SK-N-SH (cell line): ENCODE results near the gene SLC25A27. TPM values are rescaled to one million over a fixed set of nuclear protein-coding genes. Genes with fewer than 3 reads are reported as not detected.

ENCODE experiments used
- CTCF ChIA-PET: fragments of 300-600, 350-600 bp; formaldehyde crosslinking; extraction: SDS; loops from one replicate; lab custom pipeline; 2021; lab: Yijun Ruan, JAX
- POLR2A ChIA-PET: fragments of 350-600 bp; sonication (Branson Sonifier 250); formaldehyde crosslinking; extraction: SDS; loops from one replicate; lab custom pipeline; 2020; ENCODE audit warnings: antibody characterized with exemption, inconsistent platforms; lab: Yijun Ruan, JAX
- DNase-seq: peaks from one replicate; pipeline ENCODE4 v3.0.0; 2012
- H2AFZ ChIP-seq: fragments of 200-600 bp; sonication (generic); 2 replicates; pipeline ENCODE4 v1.8.1; 2016; ENCODE audit warnings: antibody characterized with exemption, mild to moderate bottlenecking, low read depth
- H3F3A ChIP-seq: fragments of 200-600 bp; sonication (generic); replicated peaks from 2 replicates; pipeline ENCODE3; 2016; ENCODE audit warnings: antibody characterized with exemption, mild to moderate bottlenecking; ENCODE audit not compliant: insufficient read depth
- H3K27ac ChIP-seq, 2 experiments: fragments of 200-500 bp in 1 of 2; fragments of 200-600 bp in 1 of 2; sonication (Bioruptor generic) in 1 of 2; sonication (generic), shearing (Covaris generic) in 1 of 2; 2 replicates each; pipeline versions ENCODE4 v1.5.1 to v1.6.1; 2014 to 2016; ENCODE audit warnings: low read depth in 2 of 2, inconsistent platforms in 1 of 2, low read length in 1 of 2, mild to moderate bottlenecking in 1 of 2, mixed read lengths in 1 of 2
- H3K27me3 ChIP-seq: fragments of 200-600 bp; sonication (generic), shearing (Covaris generic); 2 replicates; pipeline ENCODE4 v1.6.1; 2016; ENCODE audit warnings: mixed run types; ENCODE audit not compliant: insufficient read depth
- H3K36me3 ChIP-seq, 2 experiments: fragments of 200-500 bp in 1 of 2; fragments of 200-600 bp in 1 of 2; sonication (Bioruptor generic) in 1 of 2; sonication (generic) in 1 of 2; replicated peaks in 1 of 2; 2 replicates each; pipeline versions ENCODE3 to v1.5.1; 2014 to 2016; ENCODE audit warnings: low read length in 1 of 2, mild to moderate bottlenecking in 1 of 2; ENCODE audit not compliant: insufficient read depth in 2 of 2, control insufficient read depth in 1 of 2
- H3K4me1 ChIP-seq, 2 experiments: fragments of 200-500 bp in 1 of 2; fragments of 200-600 bp in 1 of 2; sonication (Bioruptor generic) in 1 of 2; sonication (generic), shearing (Covaris generic) in 1 of 2; 2 replicates each; pipeline versions ENCODE4 v1.5.1 to v1.6.1; 2014 to 2016; ENCODE audit warnings: low read depth in 1 of 2, low read length in 1 of 2, mixed run types in 1 of 2; ENCODE audit not compliant: insufficient read depth in 2 of 2, control insufficient read depth in 1 of 2
- H3K4me2 ChIP-seq: fragments of 200-600 bp; sonication (generic), shearing (Covaris generic); 2 replicates; pipeline ENCODE4 v1.6.1; 2017; ENCODE audit warnings: mixed run types
- H3K4me3 ChIP-seq, 2 experiments: fragments of 200-500 bp in 1 of 2; fragments of 200-600 bp in 1 of 2; sonication (Bioruptor generic) in 1 of 2; sonication (generic), shearing (Covaris generic) in 1 of 2; 2 replicates each; pipeline versions ENCODE4 v1.5.1 to v1.8.1; 2014 to 2016; ENCODE audit warnings: low read depth in 2 of 2, inconsistent platforms in 1 of 2, low read length in 1 of 2, mild to moderate bottlenecking in 1 of 2, mixed read lengths in 1 of 2, moderate library complexity in 1 of 2
- H3K79me2 ChIP-seq: fragments of 200-600 bp; sonication (generic); 2 replicates; pipeline ENCODE4 v1.8.1; 2017; ENCODE audit warnings: mild to moderate bottlenecking; ENCODE audit not compliant: insufficient read depth
- H3K9ac ChIP-seq: fragments of 200-600 bp; sonication (generic); 2 replicates; pipeline ENCODE4 v1.6.1; 2017; ENCODE audit warnings: mixed run types
- H3K9me2 ChIP-seq: fragments of 200-600 bp; sonication (generic); 2 replicates; pipeline ENCODE4 v1.6.1; 2017; ENCODE audit warnings: mixed run types
- H3K9me3 ChIP-seq: fragments of 200-600 bp; sonication (generic); 2 replicates; pipeline ENCODE4 v1.6.1; 2017; ENCODE audit warnings: mixed run types, mild to moderate bottlenecking, moderate library complexity
- H4K20me1 ChIP-seq: fragments of 200-600 bp; sonication (generic); 2 replicates; pipeline ENCODE4 v1.6.1; 2017; ENCODE audit warnings: mild to moderate bottlenecking, mixed run types; ENCODE audit not compliant: insufficient read depth
- ELF1 ChIP-seq: IDR thresholded peaks from 2 replicates; pipeline ENCODE4 v1.4.0; 2012
- EP300 ChIP-seq, 2 experiments: IDR thresholded peaks; 2 replicates each; pipeline versions ENCODE4 v1.4.0 to v1.6.1; 2012; ENCODE audit warnings: borderline replicate concordance in 1 of 2, low read depth in 1 of 2, low read length in 1 of 2
- EZH2phosphoT487 ChIP-seq: fragments of 200-600 bp; sonication (generic); IDR thresholded peaks from 2 replicates; pipeline ENCODE4 v1.6.1; 2017; ENCODE audit warnings: low read depth, mixed run types, mild to moderate bottlenecking, antibody characterized with exemption, moderate library complexity, borderline replicate concordance
- FOXJ3 ChIP-seq: sonication (generic); formaldehyde crosslinking; IDR thresholded peaks from 2 replicates; pipeline ENCODE4 v1.5.1; 2020; ENCODE audit warnings: mild to moderate bottlenecking, missing genetic modification reagents
- FOXM1 ChIP-seq: IDR thresholded peaks from 2 replicates; pipeline ENCODE4 v1.4.0; 2012; ENCODE audit warnings: low read depth, mild to moderate bottlenecking
- GATA2 ChIP-seq: sonication (generic); formaldehyde crosslinking; IDR thresholded peaks from 2 replicates; pipeline ENCODE4 v1.5.0; 2020; ENCODE audit warnings: mild to moderate bottlenecking, missing genetic modification reagents
- NFIC ChIP-seq: IDR thresholded peaks from 2 replicates; pipeline ENCODE4 v1.4.0; 2012; ENCODE audit warnings: borderline replicate concordance
- RAD21 ChIP-seq: IDR thresholded peaks from 2 replicates; pipeline ENCODE4 v1.6.1; 2012; ENCODE audit warnings: mild to moderate bottlenecking, low read length
- SMC3 ChIP-seq: IDR thresholded peaks from 2 replicates; pipeline ENCODE4 v1.6.1; 2012; ENCODE audit warnings: low read depth, low read length, improper control_type of control experiment
- TAF1 ChIP-seq: IDR thresholded peaks from 2 replicates; pipeline ENCODE4 v1.6.1; 2012; ENCODE audit warnings: low read depth, mild to moderate bottlenecking, low read length, moderate library complexity, borderline replicate concordance
- TCF12 ChIP-seq: IDR thresholded peaks from 2 replicates; pipeline ENCODE4 v1.4.0; 2012
- USF2 ChIP-seq: fragments of 150-350 bp; IDR thresholded peaks from 2 replicates; pipeline ENCODE4 v1.6.1; 2017; ENCODE audit warnings: antibody characterized with exemption, low read length, low read depth, borderline replicate concordance
- ZBTB33 ChIP-seq: IDR thresholded peaks from 2 replicates; pipeline ENCODE4 v1.4.0; 2012; ENCODE audit warnings: low read depth, borderline replicate concordance
- WGBS: methylation state at CpG from one replicate; pipeline ENCODE4 v1.1.6; 2017; ENCODE audit warnings: low lambda C conversion rate; 5-methylcytosine and 5-hydroxymethylcytosine counted together
- polyA plus RNA-seq, 3 experiments: library from polyadenylated mRNA; depleted of rRNA; stranded (reverse); fragments of >200 nt; gene quantifications; 2 replicates each; pipeline ENCODE4 v1.2.3, GENCODE V29; 2012
- TF ChIP-seq, protein P1 (sequence below): fragments of 150-350 bp; IDR thresholded peaks from 2 replicates; pipeline ENCODE4 v1.6.1; 2016; ENCODE audit warnings: mild to moderate bottlenecking, low read depth, low read length
- TF ChIP-seq, protein P2 (sequence below): IDR thresholded peaks from 2 replicates; pipeline ENCODE4; 2012
- TF ChIP-seq, protein P3 (sequence below): IDR thresholded peaks from 2 replicates; pipeline ENCODE4 v1.4.0; 2012; ENCODE audit warnings: low read depth, borderline replicate concordance
- TF ChIP-seq, protein P4 (sequence below): IDR thresholded peaks from 2 replicates; pipeline ENCODE4 v1.6.1; 2012; ENCODE audit warnings: mild to moderate bottlenecking, low read depth, low read length, moderate library complexity

SLC25A27 gene
- polyA plus RNA-seq, 1 of the 3 experiments (the other 2 are of a cell fraction), result 0.66 TPM

DNA sequence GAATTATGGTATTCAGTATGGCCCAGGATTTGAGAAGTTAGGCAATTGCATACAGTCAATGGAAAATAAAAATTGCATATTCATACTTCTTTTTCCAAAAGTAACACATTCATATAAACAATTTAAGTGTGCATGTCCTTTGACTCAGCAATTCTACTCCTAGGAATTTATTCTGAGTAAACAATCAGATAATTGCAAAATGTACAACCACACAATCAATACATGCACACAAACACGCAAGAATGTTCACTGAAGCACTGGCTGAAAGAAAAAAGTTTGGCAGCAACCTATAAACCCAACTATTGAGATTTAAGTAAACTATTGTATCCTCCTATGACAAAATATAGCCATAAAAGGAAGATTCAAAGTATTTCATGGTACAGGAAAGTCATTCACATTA lies 1.8 kb upstream of the SLC25A27 start:
- Histone ChIP-seq H3K4me2 (no peak overlapping the region), H3K4me3 (no peak overlapping the region), H3K27me3 (no peaks in the 10 kb centered on the region), H3K9me3 (peaks cover 7% of the 10 kb centered on the region; the same call in 1 of the 2 replicates), H3K9me2 (no peaks in the 10 kb centered on the region), H3K27ac (no peak overlapping the region), H3K36me3 (no peaks in the 10 kb centered on the region), H2AFZ (no peak overlapping the region), H3K79me2 (no peaks in the 10 kb centered on the region), H3K9ac (no peak overlapping the region), H3F3A (no peaks in the 10 kb centered on the region), H3K4me1 (peaks cover 0 to 3% of the 10 kb centered on the region in 2 experiments; a peak in 2 of 4 replicates), H4K20me1 (no peaks in the 10 kb centered on the region)
- TF ChIP-seq FOXJ3 (CRISPR knock-in tag) (no peak), NFIC (no peak), ZBTB33 (no peak), EP300 (IDR thresholded peaks at IDR 0.05; ENCODE audit: borderline replicate concordance in 1 of 2, low read depth in 1 of 2, low read length in 1 of 2) (no peak), USF2 (no peak), SMC3 (no peak), FOXM1 (no peak), RAD21 (no peak), ELF1 (no peak), GATA2 (no peak), TAF1 (no peak), EZH2phosphoT487 (no peak), TCF12 (no peak)
- TF ChIP-seq, protein P1, sequence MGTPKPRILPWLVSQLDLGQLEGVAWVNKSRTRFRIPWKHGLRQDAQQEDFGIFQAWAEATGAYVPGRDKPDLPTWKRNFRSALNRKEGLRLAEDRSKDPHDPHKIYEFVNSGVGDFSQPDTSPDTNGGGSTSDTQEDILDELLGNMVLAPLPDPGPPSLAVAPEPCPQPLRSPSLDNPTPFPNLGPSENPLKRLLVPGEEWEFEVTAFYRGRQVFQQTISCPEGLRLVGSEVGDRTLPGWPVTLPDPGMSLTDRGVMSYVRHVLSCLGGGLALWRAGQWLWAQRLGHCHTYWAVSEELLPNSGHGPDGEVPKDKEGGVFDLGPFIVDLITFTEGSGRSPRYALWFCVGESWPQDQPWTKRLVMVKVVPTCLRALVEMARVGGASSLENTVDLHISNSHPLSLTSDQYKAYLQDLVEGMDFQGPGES, result no peak
- TF ChIP-seq, protein P2, sequence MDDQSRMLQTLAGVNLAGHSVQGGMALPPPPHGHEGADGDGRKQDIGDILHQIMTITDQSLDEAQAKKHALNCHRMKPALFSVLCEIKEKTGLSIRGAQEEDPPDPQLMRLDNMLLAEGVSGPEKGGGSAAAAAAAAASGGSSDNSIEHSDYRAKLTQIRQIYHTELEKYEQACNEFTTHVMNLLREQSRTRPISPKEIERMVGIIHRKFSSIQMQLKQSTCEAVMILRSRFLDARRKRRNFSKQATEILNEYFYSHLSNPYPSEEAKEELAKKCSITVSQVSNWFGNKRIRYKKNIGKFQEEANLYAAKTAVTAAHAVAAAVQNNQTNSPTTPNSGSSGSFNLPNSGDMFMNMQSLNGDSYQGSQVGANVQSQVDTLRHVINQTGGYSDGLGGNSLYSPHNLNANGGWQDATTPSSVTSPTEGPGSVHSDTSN, result no peak
- TF ChIP-seq, protein P3, sequence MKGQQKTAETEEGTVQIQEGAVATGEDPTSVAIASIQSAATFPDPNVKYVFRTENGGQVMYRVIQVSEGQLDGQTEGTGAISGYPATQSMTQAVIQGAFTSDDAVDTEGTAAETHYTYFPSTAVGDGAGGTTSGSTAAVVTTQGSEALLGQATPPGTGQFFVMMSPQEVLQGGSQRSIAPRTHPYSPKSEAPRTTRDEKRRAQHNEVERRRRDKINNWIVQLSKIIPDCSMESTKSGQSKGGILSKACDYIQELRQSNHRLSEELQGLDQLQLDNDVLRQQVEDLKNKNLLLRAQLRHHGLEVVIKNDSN, result no peak
- TF ChIP-seq, protein P4, sequence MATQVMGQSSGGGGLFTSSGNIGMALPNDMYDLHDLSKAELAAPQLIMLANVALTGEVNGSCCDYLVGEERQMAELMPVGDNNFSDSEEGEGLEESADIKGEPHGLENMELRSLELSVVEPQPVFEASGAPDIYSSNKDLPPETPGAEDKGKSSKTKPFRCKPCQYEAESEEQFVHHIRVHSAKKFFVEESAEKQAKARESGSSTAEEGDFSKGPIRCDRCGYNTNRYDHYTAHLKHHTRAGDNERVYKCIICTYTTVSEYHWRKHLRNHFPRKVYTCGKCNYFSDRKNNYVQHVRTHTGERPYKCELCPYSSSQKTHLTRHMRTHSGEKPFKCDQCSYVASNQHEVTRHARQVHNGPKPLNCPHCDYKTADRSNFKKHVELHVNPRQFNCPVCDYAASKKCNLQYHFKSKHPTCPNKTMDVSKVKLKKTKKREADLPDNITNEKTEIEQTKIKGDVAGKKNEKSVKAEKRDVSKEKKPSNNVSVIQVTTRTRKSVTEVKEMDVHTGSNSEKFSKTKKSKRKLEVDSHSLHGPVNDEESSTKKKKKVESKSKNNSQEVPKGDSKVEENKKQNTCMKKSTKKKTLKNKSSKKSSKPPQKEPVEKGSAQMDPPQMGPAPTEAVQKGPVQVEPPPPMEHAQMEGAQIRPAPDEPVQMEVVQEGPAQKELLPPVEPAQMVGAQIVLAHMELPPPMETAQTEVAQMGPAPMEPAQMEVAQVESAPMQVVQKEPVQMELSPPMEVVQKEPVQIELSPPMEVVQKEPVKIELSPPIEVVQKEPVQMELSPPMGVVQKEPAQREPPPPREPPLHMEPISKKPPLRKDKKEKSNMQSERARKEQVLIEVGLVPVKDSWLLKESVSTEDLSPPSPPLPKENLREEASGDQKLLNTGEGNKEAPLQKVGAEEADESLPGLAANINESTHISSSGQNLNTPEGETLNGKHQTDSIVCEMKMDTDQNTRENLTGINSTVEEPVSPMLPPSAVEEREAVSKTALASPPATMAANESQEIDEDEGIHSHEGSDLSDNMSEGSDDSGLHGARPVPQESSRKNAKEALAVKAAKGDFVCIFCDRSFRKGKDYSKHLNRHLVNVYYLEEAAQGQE, result no peak
- CTCF ChIA-PET, result no interaction called here
- WGBS, result 18% methylated on average over 1 of the region's 1 CpG
- POLR2A ChIA-PET, result no interaction called here
- DNase-seq, result no peak
